Activated T-helper 17 cell treated with anti-CD3 and anti-CD28 coated beads, Interleukin-2, amount 50 U/mL, for 72 hours (primary cell): Measurements from ENCODE around the gene PRRC2C. TPM values are rescaled to one million over a fixed set of nuclear protein-coding genes. Genes with fewer than 3 reads are reported as not detected.
"Not testable (repeated sequence)": the region's sequence is repeated elsewhere in the genome, so short reads cannot be mapped to it uniquely, and the experiment has no call there.

Source experiments
- ATAC-seq: fragments of 150-1000 bp; cut with Tn5 transposase; replicated peaks from 2 replicates; pipeline ENCODE4 v1.10.0; 2021; ENCODE audit warnings: mild to moderate bottlenecking, moderate library complexity
- H3K27ac Mint-ChIP-seq: one replicate; pipeline ENCODE4 v1.8.0; 2022; ENCODE audit warnings: mixed read lengths
- H3K27me3 Mint-ChIP-seq: one replicate; pipeline ENCODE4 v1.8.0; 2022; ENCODE audit warnings: mixed read lengths
- H3K36me3 Mint-ChIP-seq: one replicate; pipeline ENCODE4 v1.8.0; 2022; ENCODE audit warnings: low read depth, mild to moderate bottlenecking, mixed read lengths
- H3K4me1 Mint-ChIP-seq: one replicate; pipeline ENCODE4 v1.8.0; 2022; ENCODE audit warnings: mixed read lengths
- H3K4me3 Mint-ChIP-seq: one replicate; pipeline ENCODE4 v1.8.0; 2022; ENCODE audit warnings: mild to moderate bottlenecking, mixed read lengths
- H3K9me3 Mint-ChIP-seq: one replicate; pipeline ENCODE4 v1.8.0; 2022; ENCODE audit warnings: mixed read lengths
- total RNA-seq, 2 donors: library from RNA; stranded (reverse); gene quantifications; one replicate each; pipeline ENCODE4 v1.2.3, GENCODE V29; 2022

Gene PRRC2C
- total RNA-seq, 2 donors from 2014 or later = 209 to 242 TPM

DNA sequence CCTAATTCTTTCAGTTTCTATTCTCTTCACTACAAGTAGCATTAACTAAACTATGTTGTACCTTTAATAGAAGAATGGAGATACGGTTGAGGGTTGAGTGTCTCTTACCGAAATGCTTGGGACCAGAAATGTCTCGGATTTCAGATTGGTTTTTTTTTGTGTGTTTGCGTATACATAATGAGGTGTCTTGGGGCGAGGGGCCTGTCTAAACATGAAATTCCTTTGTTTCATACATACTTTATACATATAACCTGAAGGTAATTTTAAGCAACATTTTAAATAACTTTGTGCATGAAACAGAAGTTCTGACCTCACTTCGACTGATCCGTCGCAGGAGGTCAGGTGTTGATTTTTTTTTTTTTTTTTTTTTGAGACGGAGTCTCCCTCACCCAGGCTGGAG, 100.4 kb downstream of the PRRC2C start:
- Mint-ChIP-seq H3K4me3 (no peak overlapping the region), H3K4me1 (peaks cover 24% of the 10 kb centered on the region), H3K9me3 (no peaks in the 10 kb centered on the region), H3K36me3 (peaks cover 100% of the 10 kb centered on the region), H3K27me3 (no peaks in the 10 kb centered on the region), H3K27ac (no peak overlapping the region)
- no peak for ATAC-seq

DNA sequence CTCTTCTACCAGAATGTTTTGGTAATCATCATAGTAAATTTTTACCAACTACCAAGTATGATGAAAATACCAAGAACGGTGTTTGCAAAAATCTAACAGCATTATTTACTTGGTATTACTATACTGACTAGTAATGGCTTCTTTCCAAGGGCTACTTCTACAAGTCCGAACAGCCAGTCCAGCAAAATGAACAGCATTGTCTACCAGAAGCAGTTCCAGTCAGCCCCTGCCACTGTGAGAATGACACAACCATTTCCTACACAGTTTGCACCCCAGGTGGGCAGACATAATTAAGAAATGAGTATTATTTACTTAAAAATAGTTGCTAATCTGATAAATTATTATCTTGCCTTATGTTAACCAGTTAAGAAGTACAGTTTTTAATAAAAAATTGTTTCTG, 102.9 kb downstream of the PRRC2C start:
- Mint-ChIP-seq H3K36me3 (peaks cover 100% of the 10 kb centered on the region), H3K4me3 (no peak overlapping the region), H3K27me3 (no peaks in the 10 kb centered on the region), H3K27ac (no peak overlapping the region), H3K9me3 (no peaks in the 10 kb centered on the region), H3K4me1 (peaks cover 14% of the 10 kb centered on the region)
- no peak for ATAC-seq

DNA sequence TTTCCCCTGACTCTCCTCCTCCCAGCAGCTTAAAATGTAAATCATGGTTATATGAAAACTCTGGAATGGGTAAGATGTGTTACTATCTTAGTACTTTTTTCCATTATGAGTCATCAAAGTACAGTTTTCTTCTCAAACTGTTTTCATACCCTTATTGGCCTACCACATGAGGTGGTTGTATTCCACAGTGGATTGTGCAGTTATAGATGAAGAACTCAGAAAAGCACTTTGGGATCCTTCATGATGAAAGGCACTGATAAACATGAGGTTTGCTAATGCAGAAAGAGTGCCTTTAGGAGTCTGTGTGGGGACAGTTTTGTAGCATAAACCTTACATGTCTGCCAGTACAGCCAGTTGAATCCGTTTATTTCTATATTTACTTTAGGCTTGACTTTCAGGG, 104.7 kb downstream of the PRRC2C start:
- Mint-ChIP-seq H3K36me3 (peaks cover 91% of the 10 kb centered on the region), H3K27me3 (no peaks in the 10 kb centered on the region), H3K27ac (peak overlapping the region; percentile 76), H3K4me3 (no peak overlapping the region), H3K4me1 (peaks cover 14% of the 10 kb centered on the region), H3K9me3 (no peaks in the 10 kb centered on the region)
- ATAC-seq = peak; percentile 73

DNA sequence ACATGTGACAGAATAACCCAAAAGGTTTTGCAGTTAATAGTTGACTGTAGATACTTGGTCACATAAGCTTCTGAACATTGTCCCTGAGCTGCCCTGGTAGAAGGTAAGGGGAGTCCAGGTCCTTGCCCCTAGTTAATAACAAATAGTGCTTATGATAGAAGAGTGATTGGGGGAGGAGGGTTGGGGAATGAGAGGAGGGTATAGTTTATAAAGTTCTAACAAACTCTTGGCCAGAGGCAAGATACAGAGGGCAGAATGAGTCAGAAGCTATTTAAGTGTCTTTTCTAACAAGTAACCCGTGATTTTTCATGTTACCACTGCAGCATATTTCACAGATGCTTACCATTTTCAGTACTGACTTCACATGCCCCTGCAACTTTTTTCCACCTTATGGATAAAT, 110.0 kb downstream of the PRRC2C start:
- Mint-ChIP-seq H3K27ac (no peak overlapping the region), H3K9me3 (no peaks in the 10 kb centered on the region), H3K4me1 (peaks cover under 1% of the 10 kb centered on the region), H3K4me3 (no peak overlapping the region), H3K27me3 (no peaks in the 10 kb centered on the region), H3K36me3 (peaks cover 38% of the 10 kb centered on the region)
- no peak for ATAC-seq

DNA sequence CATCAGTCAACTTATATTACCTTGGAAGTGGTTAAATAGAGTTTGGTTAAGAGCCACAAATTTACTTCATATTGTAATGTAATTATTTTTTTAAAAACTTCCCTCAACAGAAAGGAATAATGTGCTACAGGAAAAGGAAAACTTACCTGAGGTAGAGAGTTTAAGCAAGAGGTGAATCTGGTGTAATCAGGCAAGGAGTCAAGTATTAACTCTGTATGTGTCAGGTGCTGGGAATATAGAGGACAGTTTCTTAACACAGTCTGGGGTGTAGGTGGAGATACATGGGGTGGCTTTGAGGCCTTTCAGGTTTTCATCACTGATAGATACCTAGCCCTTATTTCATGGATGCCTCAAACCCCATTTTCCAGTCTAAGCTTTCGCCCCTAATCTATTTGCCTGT, 110.8 kb downstream of the PRRC2C start:
- Mint-ChIP-seq H3K9me3 (no peaks in the 10 kb centered on the region), H3K4me1 (no peaks in the 10 kb centered on the region), H3K27me3 (no peaks in the 10 kb centered on the region), H3K27ac (no peak overlapping the region), H3K4me3 (no peak overlapping the region), H3K36me3 (peaks cover 30% of the 10 kb centered on the region)
- no peak for ATAC-seq

GRCh38 chr1:171596705-171597104, 111.4 kb downstream of the PRRC2C start:
- peaks cover 24% of the 10 kb centered on the region for H3K36me3 Mint-ChIP-seq
- no peaks in the 10 kb centered on the region for H3K4me1 Mint-ChIP-seq
- H3K27me3 Mint-ChIP-seq = no peaks in the 10 kb centered on the region
- no peaks in the 10 kb centered on the region for H3K9me3 Mint-ChIP-seq
- no peak for ATAC-seq
- H3K27ac Mint-ChIP-seq = no peak overlapping the region
- no peak overlapping the region for H3K4me3 Mint-ChIP-seq

DNA sequence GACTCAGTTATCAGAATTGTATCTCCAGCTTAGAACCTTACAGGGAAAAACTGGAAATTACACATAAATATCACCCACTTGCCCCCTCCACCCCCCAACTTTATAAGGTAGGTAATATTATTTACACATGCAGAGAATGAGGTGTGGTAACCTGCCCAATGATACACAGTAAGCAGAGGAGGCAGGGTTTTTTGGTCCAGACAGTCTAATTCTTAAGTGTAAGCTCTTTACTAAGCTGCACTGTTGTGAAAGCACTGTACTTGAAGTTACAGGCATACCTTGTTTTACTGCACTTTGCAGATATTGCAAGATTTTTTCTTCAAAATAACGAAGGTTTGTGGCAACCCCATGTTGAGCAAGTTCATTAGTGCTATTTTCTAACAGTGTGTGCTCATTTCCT, 111.9 kb downstream of the PRRC2C start:
- ATAC-seq = no peak
- Mint-ChIP-seq H3K4me1 (no peaks in the 10 kb centered on the region), H3K4me3 (no peak overlapping the region), H3K27me3 (no peaks in the 10 kb centered on the region), H3K36me3 (peaks cover 19% of the 10 kb centered on the region), H3K27ac (no peak overlapping the region), H3K9me3 (no peaks in the 10 kb centered on the region)

DNA sequence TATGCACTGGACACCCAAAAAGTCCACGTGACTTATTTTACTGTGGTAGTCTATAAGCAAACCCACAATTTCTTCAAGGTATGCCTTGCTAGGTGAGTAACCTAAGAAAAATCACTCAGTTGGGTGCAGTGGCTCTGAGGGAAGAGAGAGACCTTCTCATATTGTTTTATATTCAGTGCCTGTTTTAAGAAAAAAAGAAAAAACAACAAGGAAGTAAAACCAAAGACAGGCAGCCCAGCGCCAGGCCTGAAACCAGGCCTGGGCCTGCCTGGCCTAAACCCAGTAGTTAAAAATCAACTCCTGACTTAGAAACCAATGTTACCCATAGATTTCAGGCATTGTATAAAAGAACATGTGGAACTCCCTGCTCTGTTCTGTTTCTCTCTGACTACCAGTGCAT, 115.0 kb downstream of the PRRC2C start:
- not testable (repeated sequence) for H3K27me3 Mint-ChIP-seq, H3K4me3 Mint-ChIP-seq, ATAC-seq, H3K4me1 Mint-ChIP-seq, H3K36me3 Mint-ChIP-seq, H3K27ac Mint-ChIP-seq, H3K9me3 Mint-ChIP-seq

DNA sequence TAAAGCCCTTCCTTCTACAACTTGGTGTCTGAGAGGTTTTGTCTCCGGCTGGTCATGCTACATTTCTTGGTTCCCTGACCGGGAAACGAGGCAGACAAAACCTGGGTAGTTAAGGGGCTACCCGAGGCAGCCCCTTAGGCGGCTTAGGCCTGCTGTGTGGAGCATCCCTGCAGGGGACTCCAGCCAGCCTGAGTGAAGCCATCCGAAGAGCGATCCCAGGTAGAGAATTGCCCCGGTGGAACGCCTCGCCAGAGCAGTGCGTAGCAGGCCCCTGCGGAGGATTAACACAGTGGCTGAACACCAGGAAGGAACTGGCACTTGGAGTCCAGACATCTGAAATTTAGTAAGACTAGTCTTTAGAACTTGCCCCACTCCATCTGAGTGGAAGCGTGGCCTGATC, 115.5 kb downstream of the PRRC2C start:
- no peaks in the 10 kb centered on the region for H3K36me3 Mint-ChIP-seq
- no peaks in the 10 kb centered on the region for H3K9me3 Mint-ChIP-seq
- no peaks in the 10 kb centered on the region for H3K4me1 Mint-ChIP-seq
- H3K27ac Mint-ChIP-seq = peak overlapping the region; percentile 42
- no peak for ATAC-seq
- no peaks in the 10 kb centered on the region for H3K27me3 Mint-ChIP-seq
- no peak overlapping the region for H3K4me3 Mint-ChIP-seq

GRCh38 chr1:171603042-171603441, 117.7 kb downstream of the PRRC2C start:
- H3K27ac Mint-ChIP-seq, ATAC-seq, H3K36me3 Mint-ChIP-seq, H3K9me3 Mint-ChIP-seq, H3K4me3 Mint-ChIP-seq, H3K4me1 Mint-ChIP-seq, H3K27me3 Mint-ChIP-seq: not testable (repeated sequence)

DNA sequence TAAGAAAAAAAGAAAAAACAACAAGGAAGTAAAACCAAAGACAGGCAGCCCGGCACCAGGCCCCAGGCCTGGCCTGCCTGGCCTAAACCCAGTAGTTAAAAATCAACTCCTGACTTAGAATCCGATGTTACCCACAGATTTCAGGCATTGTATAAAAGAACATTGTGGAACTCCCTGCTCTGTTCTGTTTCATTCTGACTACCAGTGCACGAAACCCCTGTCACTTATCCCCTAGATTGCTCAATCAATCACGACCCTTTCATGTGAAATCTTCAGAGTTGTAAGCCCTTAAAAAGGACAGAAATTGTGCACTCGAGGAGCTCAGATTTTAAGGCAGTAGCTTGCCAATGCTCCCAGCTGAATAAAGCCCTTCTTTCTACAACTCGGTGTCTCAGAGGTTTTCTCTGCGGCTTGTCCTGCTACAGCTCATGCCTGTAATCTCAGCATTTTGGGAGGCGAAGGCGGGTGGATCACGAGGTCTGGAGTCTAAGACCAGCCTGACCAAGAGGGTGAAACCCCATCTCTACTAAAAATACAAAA, 121.1 kb downstream of the PRRC2C start:
- no peak for ATAC-seq
- no peaks in the 10 kb centered on the region for H3K4me1 Mint-ChIP-seq
- H3K9me3 Mint-ChIP-seq = no peaks in the 10 kb centered on the region
- H3K27me3 Mint-ChIP-seq = no peaks in the 10 kb centered on the region
- no peaks in the 10 kb centered on the region for H3K36me3 Mint-ChIP-seq
- H3K27ac Mint-ChIP-seq = no peak overlapping the region
- no peak overlapping the region for H3K4me3 Mint-ChIP-seq

- no peaks in the 10 kb centered on the region for H3K36me3 Mint-ChIP-seq
- no peak overlapping the region for H3K4me3 Mint-ChIP-seq
- H3K27me3 Mint-ChIP-seq = no peaks in the 10 kb centered on the region
- ATAC-seq = no peak
- no peaks in the 10 kb centered on the region for H3K9me3 Mint-ChIP-seq
- H3K4me1 Mint-ChIP-seq = no peaks in the 10 kb centered on the region
- no peak overlapping the region for H3K27ac Mint-ChIP-seq
Measured at GRCh38 chr1:171610385-171610784, 125.1 kb downstream of the PRRC2C start.

DNA sequence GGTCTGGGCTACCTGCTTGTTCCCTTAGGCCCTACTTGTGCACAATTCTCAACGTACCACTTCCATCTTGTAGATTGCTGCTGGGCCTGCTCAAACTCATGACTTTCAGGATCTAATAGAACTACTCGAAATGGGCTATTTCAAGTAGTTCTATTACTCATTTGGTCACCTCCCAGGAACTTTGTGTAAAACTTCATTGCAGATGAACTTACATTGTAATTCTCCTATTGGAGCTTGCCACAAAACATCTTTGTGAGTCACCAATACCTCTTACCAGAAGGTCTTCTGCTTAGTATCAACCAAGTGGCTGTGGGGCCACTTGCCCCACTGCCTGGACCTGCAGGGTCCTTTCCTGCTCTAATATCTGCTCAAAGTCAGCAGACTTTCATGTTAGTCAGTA, 126.0 kb downstream of the PRRC2C start:
- H3K36me3 Mint-ChIP-seq = no peaks in the 10 kb centered on the region
- H3K27ac Mint-ChIP-seq = no peak overlapping the region
- no peak for ATAC-seq
- no peaks in the 10 kb centered on the region for H3K4me1 Mint-ChIP-seq
- H3K27me3 Mint-ChIP-seq = no peaks in the 10 kb centered on the region
- H3K9me3 Mint-ChIP-seq = no peaks in the 10 kb centered on the region
- no peak overlapping the region for H3K4me3 Mint-ChIP-seq

- peaks cover 4% of the 10 kb centered on the region for H3K27me3 Mint-ChIP-seq
Measured at GRCh38 chr1:171613282-171613681, 128.0 kb downstream of the PRRC2C start.

DNA sequence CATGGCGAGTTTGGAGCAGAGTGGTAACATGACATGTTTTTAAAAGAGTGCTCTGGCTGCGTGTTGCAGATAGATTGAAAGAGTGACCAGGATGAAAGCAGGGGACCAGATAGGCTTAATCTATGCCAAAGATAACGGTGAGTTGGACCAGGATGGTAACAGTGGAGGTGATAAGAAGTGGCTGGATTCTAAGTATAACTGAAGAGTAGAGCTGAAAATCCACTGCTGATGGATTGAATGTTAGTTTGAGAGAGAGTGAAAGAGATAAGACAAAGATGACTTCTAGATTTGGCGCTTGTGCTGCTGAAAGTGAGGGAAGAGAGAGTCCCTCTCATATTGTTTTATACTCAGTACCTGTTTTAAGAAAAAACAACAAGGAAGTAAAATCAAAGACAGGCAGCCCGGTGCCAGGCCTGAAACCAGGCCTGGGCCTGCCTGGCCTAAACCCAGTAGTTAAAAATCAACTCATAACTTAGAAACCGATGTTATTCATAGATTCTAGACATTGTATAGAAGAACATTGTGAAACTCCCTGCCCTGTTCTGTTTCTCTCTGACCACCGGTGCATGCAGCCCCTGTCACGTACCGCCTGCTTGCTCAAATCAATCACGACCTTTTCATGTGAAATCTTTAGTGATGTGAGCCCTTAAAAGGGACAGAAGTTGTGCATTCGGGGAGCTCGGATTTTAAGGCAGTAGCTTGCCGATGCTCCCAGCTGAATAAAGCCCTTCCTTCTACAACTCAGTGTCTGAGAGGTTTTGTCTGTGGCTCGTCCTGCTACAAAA, 130.0 kb downstream of the PRRC2C start:
- H3K4me1 Mint-ChIP-seq, H3K36me3 Mint-ChIP-seq, H3K4me3 Mint-ChIP-seq, ATAC-seq, H3K27me3 Mint-ChIP-seq, H3K27ac Mint-ChIP-seq, H3K9me3 Mint-ChIP-seq: not testable (repeated sequence)

More at GRCh38 chr1:171613282-171613681, 128.0 kb downstream of the PRRC2C start:
- H3K9me3 Mint-ChIP-seq = no peaks in the 10 kb centered on the region
- no peaks in the 10 kb centered on the region for H3K36me3 Mint-ChIP-seq
- no peak overlapping the region for H3K4me3 Mint-ChIP-seq
- H3K4me1 Mint-ChIP-seq = no peaks in the 10 kb centered on the region
- ATAC-seq = no peak
- H3K27ac Mint-ChIP-seq = no peak overlapping the region
